Neural progenitor cell (in vitro differentiated cells): ENCODE measurements around the gene NUP35.

Experiments
- EZH2 ChIP-seq: fragments of 200-600 bp; sonication (generic); IDR thresholded peaks from 2 replicates; pipeline ENCODE4 v1.6.1; 2017; ENCODE audit warnings: antibody characterized with exemption, mild to moderate bottlenecking, moderate library complexity
- EZH2phosphoT487 ChIP-seq: fragments of 200-600 bp; sonication (generic); IDR thresholded peaks from 2 replicates; pipeline ENCODE4 v1.6.1; 2017; ENCODE audit warnings: antibody characterized with exemption
- TF ChIP-seq, protein P1 (sequence below): fragments of 200-600 bp; sonication (generic); IDR thresholded peaks from 2 replicates; pipeline ENCODE4 v1.5.1; 2017; ENCODE audit warnings: antibody characterized with exemption, mild to moderate bottlenecking

- TF ChIP-seq, protein P1, sequence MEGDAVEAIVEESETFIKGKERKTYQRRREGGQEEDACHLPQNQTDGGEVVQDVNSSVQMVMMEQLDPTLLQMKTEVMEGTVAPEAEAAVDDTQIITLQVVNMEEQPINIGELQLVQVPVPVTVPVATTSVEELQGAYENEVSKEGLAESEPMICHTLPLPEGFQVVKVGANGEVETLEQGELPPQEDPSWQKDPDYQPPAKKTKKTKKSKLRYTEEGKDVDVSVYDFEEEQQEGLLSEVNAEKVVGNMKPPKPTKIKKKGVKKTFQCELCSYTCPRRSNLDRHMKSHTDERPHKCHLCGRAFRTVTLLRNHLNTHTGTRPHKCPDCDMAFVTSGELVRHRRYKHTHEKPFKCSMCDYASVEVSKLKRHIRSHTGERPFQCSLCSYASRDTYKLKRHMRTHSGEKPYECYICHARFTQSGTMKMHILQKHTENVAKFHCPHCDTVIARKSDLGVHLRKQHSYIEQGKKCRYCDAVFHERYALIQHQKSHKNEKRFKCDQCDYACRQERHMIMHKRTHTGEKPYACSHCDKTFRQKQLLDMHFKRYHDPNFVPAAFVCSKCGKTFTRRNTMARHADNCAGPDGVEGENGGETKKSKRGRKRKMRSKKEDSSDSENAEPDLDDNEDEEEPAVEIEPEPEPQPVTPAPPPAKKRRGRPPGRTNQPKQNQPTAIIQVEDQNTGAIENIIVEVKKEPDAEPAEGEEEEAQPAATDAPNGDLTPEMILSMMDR, result no peak
- TF ChIP-seq EZH2 (no peak), EZH2phosphoT487 (no peak)
Observed at GRCh38 chr2:183164650-183165015, 40.4 kb downstream of the NUP35 start.
